GM19452 (cell line): ENCODE data around the gene CNTN4.

Experiments used
- ATAC-seq: cut with Tn5 transposase; IDR thresholded peaks from one replicate; pipeline ENCODE4 v1.9.1; 2021; ENCODE audit not compliant: unreplicated experiment

CNTN4 gene

DNA sequence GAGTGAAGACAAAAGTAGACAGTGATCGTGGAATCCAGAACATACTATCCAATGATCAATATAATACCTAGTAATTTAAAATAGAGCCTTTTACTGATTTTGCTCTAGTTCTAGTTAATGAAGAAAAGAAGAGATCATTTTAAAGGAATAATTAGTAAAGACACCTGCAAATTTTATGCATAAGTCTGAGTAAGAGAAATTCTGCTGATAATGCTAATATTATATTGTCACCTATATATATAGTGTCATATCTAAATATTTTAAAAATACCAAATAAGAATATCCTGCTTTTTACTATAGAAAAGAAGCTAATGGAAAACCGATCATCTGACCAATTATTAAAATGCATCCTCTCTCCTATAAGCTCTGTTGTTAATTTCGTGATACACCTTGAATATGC is 152.1 kb downstream of the CNTN4 start:
- no peak for ATAC-seq

DNA sequence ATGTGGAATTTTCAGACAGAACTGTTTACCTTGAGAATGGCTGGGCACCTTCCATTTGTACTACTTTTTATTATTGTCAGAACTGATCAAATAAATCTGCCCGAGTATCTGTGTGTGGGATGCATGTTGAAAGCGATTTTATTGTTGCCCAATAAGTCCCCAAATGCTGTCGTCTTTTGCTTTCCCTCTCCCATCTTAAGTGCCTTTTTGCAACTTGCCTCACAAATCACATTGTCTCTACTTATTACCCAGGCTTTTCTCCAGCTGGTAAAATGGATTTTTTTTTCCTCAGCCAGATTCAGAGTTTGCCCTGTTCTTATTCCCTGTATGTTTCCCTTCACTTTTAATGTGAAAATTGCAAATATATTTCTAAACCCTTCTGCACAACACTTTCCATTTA is 163.1 kb downstream of the CNTN4 start:
- no peak for ATAC-seq

DNA sequence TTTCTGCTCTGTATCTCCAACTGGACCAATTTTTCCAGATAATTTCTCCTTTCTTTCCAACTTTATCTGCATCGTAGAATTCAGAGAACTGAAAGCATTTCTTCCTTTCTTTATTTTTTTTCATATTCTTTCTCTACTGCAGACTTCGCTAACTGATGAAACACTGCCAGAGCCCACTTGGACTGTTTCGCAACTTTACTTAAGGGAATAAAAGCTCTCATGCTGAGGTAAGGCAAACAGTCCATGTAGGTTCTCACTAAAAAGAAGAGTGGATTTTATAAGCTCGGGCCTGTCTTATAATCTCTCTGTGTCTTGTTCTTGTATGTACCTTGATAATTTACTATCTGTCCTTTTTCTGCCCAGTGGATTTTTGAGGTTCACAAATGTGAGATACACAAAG is 163.5 kb downstream of the CNTN4 start:
- no peak for ATAC-seq

DNA sequence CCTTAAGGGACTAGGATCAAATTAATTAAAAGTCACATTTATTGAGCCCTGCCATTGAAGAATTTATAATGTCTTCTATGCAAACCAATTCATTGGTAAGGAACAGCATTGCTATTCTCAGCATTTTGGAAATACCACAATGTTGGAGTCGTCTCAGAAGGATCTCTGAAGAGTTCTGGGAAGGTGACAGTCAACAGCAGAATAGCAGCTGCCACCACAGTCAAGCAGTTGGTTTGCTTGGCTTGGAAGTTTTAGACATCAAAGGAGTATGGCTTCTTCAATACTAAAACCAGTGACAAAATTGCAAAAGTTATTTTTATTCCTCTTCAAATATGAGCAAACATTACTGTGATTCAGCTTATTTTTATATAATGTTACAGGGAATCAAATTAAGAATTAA is 167.9 kb downstream of the CNTN4 start:
- ATAC-seq, result no peak

- no peak for ATAC-seq
These were observed 170.1 kb downstream of the CNTN4 start for GRCh38 chr3:2268779-2269178.

GRCh38 chr3:2274526-2274925 is 175.9 kb downstream of the CNTN4 start:
- ATAC-seq, result no peak

DNA sequence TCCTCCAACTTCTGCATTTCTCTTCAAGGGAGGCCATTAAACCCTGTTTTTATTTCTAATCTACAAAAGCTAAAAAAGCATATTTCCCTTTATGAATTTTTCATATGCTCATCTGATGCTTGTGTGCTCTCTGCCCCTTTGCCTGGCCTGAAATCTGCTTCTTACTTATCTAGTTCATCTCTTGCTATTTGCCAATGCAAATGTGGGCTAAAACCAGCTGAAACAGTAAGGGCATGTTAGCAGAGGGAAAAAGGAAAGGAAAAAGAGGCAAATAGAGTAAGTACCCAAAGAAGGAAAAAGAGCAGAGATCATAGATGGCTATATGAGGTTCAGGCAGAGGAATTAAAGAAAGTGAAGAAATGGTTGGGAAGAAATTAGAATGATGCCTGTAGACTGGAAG is 185.2 kb downstream of the CNTN4 start:
- no peak for ATAC-seq

DNA sequence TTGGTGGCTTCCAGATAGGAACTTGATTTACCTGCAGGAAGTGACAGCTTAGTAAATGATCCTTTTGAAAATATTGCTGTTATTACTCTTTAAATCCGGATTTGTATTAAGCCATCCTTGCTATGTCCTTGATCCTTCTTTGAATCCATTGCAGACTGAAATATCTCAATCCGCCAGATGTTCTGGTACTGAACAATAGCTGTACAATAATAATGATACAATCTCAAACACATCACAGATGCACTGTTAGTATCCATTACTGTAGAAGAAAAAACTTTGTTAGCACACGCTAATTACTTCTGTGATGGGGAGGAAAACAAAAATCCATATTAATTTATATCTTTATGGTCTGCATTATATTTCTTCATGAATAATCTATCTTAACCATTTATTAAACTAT is 202.3 kb downstream of the CNTN4 start:
- no peak for ATAC-seq

GRCh38 chr3:2301361-2301760 is 202.7 kb downstream of the CNTN4 start:
- no peak for ATAC-seq

DNA sequence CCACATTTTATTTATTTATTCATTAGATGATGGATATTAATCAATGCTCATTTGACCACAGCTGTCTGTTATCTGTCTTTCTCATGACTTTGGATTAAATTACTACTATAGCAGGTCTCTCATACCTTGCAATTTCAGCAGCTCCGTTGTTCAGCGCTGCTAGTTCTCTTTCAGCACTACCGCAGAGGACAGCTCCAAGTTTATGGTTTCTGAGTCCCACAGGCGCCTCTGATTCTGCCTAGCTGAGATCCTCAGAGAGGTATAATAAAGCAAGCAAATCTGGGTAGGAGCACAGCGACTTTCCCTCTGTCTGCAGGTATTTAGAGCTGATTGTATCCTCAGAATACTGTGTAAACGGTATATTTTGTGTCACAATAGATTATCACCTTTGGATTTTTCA is 204.9 kb downstream of the CNTN4 start:
- no peak for ATAC-seq

DNA sequence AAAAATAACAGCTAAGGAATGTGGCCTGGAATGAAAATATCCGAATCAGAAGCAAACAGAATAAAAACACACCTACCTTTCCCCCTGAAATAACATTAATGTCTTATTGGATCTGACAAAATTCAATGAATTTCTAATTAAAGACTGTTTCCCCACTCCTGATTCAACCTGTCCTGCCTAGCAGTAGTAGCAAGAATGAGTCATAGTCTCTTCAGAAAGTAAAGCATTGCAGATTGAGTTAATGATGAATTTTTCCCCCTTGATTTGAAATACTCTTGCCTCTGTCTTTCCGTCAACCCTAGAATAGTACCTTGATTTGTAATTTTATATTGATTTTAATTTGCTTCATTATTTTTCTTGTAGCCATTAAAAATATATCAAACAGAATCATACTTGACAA is 212.4 kb downstream of the CNTN4 start:
- no peak for ATAC-seq

DNA sequence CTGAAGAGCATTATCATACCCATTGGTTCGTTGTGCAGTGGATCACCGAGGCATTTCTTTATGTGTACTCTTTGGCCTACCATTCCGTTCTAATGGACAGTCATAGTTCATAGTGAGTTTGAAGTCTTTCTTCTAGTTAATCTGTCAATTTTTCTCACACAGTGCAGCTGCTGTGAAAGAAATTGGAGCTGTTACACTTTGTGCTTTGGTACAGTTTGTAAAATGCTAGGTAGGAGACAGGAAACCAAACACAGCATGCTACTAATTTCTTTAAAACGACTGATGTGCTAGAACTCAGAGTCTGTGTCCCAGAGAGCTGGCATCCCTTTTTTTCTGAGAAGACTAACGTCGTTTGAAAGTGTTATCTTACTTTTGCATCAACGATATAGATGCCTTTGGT is 218.9 kb downstream of the CNTN4 start:
- no peak for ATAC-seq

DNA sequence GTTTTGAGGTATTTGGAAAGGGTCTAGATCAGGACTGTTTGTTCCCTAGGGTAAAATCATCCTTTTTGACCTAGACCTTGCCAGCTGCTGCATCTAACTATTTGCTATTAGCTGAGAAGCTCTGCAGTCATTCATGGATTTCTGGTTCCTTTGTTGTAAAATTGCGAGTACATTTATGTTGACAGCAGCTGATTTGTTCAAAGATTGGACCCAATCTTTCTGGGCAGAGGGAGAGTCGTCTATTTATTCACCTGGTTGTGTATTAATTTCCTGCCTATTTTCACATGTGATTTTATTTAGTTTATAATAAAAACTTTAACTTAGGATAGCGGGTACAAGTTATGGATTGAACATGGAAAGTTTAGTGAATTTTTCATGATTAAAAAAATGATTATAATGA is 236.3 kb downstream of the CNTN4 start:
- no peak for ATAC-seq

- ATAC-seq, result no peak
These were observed 244.5 kb downstream of the CNTN4 start for GRCh38 chr3:2343031-2343682.

DNA sequence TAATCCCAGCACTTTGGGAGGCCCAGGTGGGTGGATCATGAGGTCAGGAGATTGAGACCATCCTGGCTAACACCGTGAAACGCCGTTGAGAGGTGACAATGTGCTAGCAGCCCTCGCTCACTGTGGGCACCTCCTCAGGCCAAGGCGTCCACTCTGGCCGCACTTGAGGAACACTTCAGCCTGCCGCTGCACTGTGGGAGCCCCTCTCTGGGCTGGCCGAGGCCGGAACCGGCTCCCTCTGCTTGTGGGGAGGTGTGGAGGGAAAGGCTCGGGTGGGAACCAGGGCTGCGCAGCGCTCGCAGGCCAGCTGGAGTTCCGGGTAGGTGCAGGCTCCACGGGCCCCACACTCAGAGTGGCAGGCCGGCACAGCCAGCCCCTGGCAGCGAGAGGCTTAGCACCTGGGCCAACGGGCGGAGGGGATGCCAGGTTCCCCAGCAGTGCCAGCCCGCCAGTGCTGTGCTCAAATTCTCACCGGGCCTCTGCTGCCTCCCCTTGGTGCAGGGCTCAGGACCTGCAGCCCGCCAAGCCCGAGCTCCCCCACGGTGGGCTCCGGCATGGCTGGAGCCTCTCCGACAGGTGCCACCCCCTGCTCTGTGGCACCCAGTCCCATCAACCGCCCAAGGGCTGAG is 253.6 kb downstream of the CNTN4 start:
- ATAC-seq, result no peak

DNA sequence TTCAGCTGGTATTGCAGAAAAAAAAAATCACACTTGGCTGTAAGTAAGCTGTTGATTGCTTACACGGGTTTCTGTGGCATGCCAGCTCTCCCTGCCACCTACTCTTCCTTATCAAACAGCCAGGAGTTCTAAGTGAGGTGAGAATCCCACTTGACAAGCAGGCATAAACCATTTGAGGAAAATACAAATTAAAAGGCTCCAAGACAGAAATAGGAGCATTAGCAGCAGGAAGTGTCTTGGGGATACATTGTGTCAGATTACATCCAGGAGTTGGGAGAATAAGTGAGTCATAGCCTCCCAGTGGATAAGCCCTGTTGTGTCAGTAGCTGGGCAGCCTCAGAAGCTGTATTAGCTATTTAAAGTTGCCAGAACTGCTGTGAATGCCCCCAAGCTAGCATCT is 256.0 kb downstream of the CNTN4 start:
- ATAC-seq, result no peak

GRCh38 chr3:2356298-2356950 is 257.8 kb downstream of the CNTN4 start:
- ATAC-seq, result no peak

DNA sequence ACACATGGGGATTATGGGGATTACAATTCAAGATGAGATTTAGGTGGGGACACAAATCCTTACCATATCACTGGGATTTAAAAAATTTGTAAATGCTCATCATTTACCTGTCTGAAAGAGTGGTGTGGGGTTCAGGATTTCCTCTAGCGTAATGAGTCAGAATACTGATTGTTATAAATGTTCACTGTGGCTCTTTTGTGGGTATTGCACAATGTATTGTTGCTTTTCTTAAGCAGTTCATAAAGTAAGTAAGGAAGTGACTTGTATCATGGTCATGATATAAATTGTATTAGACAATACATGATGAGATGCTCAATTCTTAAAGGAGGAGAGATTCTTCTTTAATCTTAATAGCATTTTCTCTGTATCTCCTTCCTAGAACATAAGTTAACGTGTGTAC is 262.1 kb downstream of the CNTN4 start:
- ATAC-seq, result no peak

DNA sequence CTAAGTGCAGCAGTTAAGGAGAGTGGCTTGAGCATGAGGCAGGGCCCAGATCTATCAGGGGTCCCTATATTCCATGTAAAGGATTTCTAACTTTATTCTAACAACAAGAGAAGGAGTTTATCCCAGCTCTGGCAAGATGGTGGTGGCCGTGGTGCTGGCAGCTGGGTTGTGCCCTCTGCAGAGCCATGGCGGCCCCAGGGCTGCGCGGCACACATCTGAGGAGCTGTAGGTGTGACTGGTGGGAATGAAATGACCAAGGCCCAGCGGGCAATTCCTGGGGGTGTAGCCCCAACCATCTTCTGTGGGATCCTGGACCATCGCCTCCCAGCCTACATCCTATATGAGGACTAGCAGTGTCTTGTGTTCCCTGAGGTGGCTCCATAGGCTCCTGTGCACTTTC is 263.5 kb downstream of the CNTN4 start:
- no peak for ATAC-seq

GRCh38 chr3:2363854-2364253 is 265.2 kb downstream of the CNTN4 start:
- ATAC-seq, result no peak

DNA sequence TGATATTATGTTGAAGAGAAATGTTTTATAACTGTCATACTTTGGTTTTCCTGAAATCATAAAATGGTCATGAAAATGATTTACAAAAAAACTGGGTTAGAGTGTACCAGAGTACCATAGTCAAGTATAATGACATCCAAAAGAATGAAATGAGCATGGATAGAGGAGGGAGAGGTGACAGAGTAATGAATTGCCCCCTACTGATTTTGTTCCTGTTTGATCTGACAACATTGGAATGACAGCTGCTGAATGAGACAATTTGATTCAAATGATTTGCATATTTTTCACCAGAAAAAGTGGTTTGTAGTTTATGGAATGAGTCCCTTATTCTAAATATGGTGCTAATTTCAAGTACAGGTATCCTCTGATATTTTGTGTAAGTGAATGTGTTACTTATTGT is 271.7 kb downstream of the CNTN4 start:
- ATAC-seq, result no peak

GRCh38 chr3:2372306-2372705 is 273.6 kb downstream of the CNTN4 start:
- no peak for ATAC-seq

- no peak for ATAC-seq
These were observed 276.7 kb downstream of the CNTN4 start for GRCh38 chr3:2375376-2375775.
